NCI-H2227 treated with DMSO at 0.1 percent for 48 hours (cell line): ENCODE results near the gene WDR38.
A peak's percentile ranks its signal among the peaks of the same experiment; 100 is the strongest.
"Not testable (repeated sequence)": the region's sequence is repeated elsewhere in the genome, so short reads cannot be mapped to it uniquely, and the experiment has no call there.

ENCODE experiments used
- DNase-seq: peaks from one replicate; lab custom pipeline; 2025; lab: John Stamatoyannopoulos, UW

WDR38 gene

DNA sequence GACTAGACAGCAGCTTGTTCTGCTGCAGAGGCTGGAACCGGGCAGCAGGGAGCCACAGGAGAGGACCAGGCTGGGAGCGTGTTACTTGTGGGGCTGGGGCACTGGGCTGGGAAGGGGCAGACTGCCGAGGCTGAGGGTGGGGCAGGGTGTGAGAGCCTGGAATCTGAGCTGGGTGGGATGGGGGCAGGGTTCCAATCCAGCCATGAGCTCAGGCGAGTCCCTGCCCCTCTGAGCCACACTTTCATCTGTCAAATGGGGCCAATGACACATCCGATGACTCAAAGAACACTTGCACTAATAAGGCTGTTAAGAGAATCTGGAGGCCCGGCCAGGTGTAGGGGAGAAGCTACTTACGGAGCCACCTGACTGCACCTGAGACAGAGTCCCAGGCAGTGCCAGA lies 18.7 kb upstream of the WDR38 start:
- DNase-seq, result no peak

GRCh38 chr9:124835026-124835557 lies 18.2 kb upstream of the WDR38 start:
- peak; percentile 68 for DNase-seq

DNA sequence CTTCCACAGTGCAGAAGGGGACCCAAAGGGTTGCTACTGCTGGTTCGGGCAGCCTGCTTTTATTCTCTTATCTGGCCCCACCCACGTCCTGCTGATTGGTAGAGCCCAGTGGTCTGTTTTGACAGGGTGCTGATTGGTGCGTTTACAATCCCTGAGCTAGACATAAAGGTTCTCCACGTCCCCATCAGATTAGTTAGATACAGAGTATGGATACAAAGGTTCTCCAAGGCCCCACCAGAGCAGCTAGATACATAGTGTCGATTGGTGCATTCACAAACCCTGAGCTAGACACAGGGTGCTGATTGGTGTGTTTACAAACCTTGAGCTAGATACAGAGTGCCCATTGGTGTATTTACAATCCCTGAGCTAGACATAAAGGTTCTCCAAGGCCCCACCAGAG lies 15.1 kb upstream of the WDR38 start:
- not testable (repeated sequence) for DNase-seq

- not testable (repeated sequence) for DNase-seq
These were observed 14.5 kb upstream of the WDR38 start for GRCh38 chr9:124838567-124839275.

DNA sequence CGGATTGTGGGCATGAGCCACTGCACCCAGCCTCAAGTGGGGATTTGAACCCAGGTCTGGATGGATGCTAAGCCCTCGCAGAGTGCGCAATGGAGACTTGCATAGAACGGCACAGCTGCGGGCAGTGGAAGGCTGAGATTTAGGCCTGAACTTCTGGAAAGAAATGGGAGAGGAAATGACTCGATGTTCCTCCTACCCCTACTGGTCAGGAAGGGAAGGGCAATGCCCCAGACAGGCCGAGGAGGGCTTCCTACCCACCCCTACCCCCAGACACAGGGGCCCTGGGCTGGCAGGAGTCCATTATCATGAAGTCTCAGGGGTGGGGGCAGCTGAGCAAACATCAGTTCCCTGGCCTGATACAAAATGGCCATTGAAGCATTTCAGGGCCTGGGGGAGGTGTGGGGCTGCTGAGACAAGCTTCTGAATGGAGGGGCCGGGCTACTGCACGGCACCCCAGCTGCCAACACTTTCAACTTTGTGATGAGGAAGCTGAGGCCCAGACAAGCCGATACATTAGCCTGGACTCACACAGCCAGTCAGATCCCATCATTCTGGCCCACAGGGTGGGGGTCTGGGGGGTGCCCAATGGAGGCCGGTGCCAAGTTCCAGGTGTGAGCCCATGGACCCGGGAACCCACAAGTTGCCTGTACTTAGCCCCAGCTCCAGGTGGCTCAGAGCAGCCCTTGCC lies 13.5 kb upstream of the WDR38 start:
- no peak for DNase-seq

- no peak for DNase-seq
These were observed 12.9 kb upstream of the WDR38 start for GRCh38 chr9:124840300-124840833.

GRCh38 chr9:124841075-124841821 lies 12.0 kb upstream of the WDR38 start:
- DNase-seq, result no peak

GRCh38 chr9:124843456-124844034 lies 9.7 kb upstream of the WDR38 start:
- no peak for DNase-seq

- no peak for DNase-seq
These were observed 9.0 kb upstream of the WDR38 start for GRCh38 chr9:124844291-124844690.

- not testable (repeated sequence) for DNase-seq
These were observed 6.8 kb upstream of the WDR38 start for GRCh38 chr9:124846467-124846866.

GRCh38 chr9:124846969-124847368 lies 6.3 kb upstream of the WDR38 start:
- DNase-seq, result no peak

DNA sequence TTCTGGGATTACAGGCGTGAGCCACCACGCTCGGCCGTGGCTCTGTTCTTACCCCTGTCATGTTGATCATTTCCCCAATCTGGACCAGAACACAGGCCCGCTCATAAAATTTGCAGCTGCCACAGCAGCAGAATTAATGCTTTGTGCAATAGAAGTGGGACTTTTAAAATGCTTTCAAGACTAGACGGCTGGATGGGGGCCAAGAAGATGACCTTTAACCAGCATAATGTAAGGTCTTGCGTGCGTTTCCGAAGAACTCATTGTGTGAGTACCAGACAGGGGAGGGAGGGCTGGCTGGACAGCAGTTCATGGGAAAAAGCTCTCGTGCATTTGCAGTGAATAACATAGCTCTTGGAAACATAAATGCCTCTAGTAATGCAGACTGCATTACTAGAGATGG lies 3.5 kb upstream of the WDR38 start:
- DNase-seq, result peak; percentile 26

DNA sequence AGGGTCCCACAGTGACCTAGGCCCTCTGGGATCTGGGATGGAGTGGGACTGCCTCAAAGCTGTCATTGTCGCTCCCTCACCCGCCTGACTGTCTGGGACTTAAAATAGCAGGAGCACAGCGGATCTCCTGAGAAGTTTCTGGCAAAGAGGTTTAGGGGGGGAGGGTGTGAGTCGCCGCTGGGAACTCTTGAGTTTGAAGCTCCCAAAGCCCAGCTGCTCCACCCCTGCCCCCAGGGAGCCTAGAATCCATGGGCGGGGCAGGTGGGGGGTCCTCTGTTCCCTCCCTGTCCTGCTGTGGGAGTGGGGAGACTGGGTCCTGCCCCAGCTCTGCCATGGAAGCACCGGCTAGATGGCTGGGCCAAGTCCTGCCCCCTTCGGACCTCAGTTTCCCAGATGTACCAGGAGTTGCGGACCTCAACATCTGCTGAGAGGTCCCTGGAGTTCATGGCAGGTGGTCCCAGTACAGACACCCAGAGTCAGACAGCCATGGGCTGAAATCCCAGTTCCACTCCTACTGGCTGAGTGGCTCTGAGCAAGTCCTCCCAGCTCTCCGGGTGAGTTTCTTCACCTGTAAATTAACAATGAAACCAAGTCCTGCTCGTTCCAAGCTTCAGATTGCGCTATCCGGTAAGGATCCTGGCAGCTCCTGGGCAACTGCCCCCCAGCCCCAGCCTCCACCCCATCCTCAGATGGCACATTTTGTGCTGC lies 985 bp upstream of the WDR38 start:
- DNase-seq, result no peak

DNA sequence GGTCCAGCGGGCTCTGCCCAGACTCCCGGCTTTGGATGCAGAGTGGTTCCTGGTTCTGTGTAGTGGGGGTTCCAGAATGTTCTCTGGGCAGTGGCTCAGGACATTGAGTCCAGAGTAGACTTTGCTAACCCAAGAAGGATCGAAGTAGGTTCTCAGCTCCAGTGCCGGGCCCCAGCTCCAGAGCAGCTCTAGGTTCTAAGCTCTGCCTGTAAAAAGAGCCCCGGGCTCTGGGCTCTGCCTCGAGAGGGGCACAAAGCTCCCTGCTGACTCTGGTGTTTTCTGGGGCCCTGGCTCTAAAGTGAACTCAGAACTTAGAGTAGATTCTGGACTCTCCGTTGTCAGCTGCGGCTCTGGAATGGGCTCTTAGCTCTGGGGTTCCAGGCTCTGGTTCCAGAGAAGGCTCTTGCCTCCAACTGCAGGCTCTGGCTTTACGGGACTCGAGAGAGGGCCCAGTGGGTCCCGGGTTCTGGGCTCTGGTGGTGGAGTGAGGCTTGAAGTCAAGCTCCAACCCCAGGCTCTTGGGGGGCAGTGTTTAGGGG lies 414 bp downstream of the WDR38 start:
- DNase-seq, result no peak

DNA sequence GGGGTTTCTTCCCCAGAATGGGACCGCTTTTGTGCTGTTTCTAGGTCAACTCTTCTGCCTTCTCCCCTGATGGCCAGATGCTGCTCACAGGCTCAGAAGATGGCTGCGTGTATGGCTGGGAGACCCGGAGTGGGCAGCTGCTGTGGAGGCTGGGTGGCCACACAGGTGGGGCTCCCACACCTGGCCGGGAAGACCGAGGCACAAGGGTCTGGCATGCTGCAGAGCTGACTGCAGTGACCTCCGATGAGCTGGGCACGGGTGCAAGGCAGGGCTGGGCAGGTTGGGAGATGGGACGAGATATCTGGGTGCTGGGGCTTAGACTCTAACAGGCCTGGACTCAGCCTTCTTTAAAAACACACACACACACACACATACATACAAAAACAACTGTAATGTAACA lies 901 bp downstream of the WDR38 start:
- no peak for DNase-seq

DNA sequence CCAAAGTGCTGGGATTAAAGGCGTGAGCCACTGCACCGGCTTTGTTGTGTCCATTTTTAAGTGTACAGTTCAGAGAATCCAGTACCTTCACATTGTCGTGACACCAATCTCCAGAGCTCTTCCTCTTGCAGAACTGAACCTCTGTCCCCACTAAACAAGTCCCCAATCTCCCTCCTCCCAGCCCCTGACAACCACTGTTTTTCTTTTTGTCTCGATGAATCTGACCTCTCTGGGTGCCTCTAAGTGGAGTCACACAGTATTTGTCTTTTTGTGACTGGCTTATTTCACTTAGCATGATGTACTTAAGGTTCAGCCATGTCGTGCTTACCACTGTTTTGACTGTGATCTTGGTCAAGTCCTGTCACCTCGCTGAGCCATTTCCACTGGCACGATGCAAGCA lies 1.6 kb downstream of the WDR38 start:
- DNase-seq, result no peak

- no peak for DNase-seq
These were observed 2.3 kb downstream of the WDR38 start for GRCh38 chr9:124855566-124855943.

DNA sequence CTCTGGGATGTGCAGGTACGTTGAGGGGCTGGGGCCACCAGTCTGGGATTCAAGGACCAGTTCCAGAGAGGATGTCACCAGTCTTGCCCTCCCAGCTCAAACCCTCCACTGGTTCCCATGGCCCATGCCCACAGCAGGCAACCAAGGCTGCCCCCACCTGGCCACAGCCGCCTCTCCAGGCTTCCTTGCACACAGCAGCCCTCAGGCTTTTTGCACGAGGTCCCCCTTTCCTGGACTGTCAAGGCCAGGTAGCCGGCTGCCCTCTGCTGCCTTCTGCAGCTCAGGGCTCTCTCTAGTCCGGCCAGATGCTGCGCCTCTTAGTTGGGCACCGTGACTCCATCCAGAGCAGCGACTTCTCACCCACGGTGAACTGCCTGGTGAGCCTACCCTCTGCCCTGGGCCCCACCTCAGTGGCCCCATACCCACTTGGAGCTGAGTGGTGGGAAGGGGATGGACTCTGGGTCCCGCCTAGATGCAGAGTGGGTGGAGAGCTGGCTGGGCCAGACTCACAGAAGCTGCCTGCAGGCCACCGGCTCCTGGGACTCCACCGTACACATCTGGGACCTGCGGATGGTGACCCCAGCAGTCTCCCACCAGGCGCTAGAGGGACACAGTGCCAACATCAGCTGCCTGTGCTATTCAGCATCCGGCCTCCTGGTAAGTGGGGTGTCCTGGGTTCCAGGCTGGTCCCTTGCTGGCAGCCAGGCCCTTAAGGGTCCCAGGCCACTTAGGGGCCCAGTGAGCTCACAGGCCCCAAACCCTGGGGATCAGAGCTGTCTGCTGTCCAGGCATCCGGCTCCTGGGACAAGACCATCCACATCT lies 2.9 kb downstream of the WDR38 start:
- DNase-seq, result no peak

DNA sequence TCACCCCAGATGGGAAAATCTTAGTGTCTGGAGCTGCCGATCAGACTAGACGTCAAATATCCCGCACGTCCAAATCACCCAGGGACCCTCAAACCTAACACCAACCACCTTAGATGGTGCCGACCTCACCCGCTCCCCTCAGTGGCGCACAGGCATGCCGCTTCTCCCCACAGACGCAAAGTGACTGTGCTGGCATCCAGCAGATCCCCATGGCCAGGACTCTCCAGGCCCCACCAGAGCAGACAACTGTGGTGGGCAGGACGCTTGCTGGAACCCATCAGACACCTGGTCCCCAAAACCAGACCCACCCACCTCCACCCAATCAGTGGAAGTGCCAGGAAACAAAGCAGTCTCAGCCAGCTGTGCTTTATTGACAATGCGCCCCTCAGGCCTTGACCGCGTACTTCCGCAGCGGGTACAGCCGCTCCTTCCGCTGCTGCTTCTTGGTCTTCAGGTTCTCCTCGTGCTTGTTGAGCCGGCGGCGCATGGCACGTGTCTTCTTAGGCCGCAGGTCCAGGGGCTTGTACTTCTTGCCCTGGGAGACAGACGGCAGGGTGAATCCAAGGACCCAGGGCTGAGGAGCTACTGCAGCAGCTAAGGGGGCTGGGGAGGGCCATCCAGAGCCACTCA lies 4.4 kb downstream of the WDR38 start:
- no peak for DNase-seq
